Activated CD4-positive, alpha-beta T cell treated with anti-CD3 and anti-CD28 coated beads, Interleukin-2, Interleukin-6, amounts not matched to agents 100 ng/mL and 50 ng/mL, durations not matched to agents 16 hours and 8 hours (primary cell): Measurements from ENCODE around the gene NR2C2.
"Not testable (repeated sequence)": the region's sequence is repeated elsewhere in the genome, so short reads cannot be mapped to it uniquely, and the experiment has no call there.

Experiments used
- DNase-seq: peaks from one replicate; pipeline ENCODE4 v3.0.0-alpha.2; 2020

NR2C2 gene

DNA sequence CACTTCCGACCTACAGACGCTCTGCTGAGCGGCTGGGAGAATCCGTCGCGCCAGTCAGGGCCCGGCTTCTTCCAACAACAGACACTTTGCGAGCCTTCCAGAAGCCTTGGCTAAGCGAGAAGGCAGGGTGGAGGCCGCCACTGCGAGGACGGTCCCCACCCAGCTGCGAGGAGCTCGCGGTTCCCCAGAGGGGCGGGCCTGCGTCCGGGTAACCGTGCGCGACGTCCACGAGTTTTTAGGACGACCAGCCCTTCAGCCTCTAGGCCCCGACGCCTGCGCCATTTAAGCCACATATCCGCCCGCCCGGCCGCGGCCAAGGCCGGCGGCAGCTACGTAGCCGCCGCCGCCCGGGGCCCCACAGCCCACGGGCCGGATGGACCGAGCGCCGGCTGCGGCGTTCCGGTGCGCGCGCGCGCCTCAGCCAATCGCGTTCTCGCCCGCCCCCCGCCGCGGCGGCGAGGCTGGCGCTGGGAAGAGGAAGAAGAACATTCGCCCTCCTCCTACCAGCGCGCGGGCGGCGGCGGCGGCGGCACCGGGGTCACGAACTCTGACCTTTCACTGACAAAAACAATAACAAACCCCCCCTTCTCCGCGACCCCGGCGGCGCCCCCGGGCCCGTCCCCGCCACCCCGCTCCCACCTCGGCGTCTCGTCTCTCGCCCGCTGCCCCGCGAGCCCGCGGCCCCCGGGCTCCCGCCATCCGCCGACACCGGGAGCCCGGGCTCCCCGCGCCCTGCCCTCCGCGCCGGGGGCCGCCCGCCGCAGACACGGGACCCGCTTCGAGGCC is at the start of gene NR2C2:
TSS of gene NR2C2 (plus strand) at position 484 of the 786 bp plus-strand sequence. CDS start 56,332 bp downstream, outside the sequence.
- peak; percentile 91 for DNase-seq

DNA sequence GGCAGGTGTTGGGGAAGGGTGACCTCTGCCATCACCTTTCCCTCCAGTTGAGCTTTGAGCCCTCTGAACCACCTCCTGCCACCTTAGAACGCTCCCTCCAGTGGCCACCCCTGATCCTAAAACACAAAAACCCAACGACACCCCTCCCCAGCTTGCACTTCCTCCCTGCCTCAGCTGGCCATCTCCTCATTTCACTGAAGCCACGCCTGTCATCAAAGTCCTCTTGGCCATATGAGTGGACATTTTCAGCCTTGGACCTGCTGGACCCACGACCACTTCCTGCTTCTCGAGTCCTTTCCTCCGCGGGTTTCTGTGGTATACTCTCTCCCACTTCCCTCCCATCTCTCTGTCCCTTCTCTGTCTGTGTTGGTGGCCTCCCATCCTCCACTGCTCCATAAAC is 48.5 kb upstream of the NR2C2 start:
- no peak for DNase-seq

DNA sequence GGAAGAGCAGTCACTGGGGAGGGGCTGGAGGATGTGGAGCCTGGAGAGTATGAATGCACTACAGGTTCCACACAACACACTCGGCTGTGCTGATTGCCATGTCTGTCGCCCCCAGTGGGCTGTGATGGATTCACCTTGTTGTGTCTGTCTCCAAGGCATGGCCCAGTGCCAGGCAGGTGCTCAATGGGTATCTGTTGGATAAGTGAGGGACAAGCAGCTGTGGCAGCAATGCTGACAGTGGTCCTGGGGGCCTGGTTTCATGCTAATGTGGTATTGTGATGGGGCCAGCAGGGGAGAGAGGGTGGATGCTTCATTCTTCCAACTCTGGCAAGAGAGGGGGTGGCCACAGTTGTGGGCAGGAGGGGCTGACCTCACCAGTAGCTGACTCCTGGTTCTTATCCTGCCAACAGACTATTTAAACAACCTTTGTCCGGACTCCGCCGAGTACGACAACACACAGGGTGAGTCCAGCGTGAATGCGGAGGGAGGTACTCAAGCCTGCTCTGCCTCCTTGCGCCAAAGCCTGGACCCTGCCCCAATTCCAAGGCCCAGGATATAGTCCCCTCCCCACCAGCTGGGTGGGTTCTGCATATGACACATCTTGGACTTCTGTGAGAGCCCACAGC is 47.3 kb upstream of the NR2C2 start:
- no peak for DNase-seq

DNA sequence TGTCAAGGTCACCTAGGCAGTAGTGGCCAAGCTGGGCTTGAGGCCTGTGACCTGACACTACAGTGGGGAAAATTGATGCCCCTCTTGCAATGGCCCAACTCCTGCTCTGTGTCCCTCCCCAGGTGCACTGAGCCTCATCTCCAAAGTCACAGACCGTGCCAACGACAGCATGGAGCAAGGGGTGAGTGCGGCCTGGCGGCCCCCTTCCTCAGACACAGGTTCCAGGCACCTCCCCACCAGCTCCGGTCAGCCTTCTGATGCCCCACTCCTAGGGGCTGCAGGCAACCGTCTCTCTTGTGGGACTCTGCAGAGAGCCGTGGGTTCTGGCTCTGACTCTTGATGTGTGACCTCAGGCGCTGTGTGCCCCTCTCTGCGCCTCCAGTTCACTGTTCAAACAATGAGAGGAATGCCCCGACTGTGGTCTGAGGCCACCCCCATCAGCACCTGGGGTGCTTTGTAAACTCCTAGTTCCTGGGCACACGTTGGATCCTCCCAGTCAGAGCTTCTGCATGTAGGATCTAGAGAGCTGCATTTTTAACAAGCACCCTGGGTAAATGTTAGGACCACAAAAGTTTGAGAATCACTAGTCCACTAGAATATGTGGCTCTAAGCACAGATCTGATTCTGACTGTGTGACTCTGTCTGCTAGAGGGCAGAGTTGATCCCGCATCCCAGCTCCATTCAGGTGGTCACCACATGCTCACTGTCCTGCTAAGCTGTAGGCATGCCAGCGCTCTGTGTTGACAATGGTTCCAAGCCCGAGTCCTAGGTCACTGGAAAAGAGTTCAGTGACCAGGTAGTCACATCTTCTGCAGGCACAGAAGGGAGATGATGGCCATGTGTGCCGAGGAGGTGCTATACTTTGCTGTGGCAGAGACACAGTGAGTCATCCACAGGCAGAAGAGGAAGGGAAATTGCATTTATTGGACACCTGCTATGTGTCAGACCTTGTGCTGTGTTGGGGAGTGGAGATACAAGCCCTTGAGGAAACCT is 46.2 kb upstream of the NR2C2 start:
- no peak for DNase-seq

DNA sequence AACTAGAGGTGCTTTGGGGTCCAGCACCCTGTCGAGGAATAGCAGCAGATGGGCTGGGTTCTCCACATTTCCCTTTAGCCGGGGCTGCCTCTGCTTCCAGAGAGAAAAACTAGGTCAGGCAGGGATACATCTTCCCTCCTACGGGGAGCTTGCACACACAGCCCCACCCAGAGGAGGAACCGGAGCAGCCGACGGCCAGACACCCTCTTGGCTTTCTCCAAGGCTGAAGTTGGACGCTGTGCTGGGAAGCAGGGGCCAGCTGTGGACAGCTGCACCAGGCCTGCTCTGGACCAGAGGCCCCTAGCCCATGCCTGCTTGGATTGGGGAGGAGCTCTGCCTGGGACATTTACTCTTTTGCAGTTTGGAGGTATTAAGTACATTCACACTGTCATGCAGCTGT is 44.7 kb upstream of the NR2C2 start:
- no peak for DNase-seq

DNA sequence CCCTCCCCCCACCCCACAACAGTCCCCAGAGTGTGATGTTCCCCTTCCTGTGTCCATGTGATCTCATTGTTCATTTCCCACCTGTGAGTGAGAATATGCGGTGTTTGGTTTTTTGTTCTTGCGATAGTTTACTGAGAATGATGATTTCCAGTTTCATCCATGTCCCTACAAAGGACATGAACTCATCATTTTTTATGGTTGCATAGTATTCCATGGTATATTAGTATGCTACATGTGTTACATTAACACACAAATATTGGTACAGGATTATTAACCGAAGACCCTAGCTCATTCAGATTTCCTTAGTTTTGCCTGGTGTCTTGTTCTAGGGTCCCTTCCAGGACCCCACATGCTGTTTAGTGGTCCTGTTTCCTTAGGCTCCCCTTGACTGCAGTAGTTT is 43.9 kb upstream of the NR2C2 start:
- DNase-seq, result not testable (repeated sequence)

DNA sequence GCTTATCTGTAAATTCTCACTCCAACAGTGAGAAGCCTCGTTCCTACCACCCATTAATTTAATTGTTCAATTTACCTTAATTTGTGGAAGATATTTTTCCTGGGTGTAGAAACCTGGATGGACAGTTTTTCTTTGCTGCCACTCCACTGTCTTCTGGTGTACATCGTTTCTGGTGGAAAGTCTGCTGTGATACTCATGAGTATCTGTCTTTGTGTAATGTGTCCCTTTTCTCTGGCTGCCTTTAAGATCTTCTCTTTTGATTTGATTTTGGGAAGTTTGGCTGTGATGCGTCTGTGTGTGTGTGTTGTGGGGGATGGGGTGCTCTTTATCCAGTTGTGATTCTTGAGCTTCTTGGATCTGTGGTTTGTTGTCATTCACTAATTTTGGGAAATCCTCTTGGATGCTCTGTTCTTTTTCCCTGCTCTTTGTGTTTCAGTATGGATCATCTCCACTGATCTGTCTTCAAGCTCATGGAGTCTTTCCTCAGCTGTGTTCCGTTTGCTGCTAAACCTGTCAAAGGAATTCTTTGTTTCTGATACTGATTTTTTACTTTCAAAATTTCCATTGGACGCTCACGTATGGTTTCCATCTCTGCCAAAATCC is 42.2 kb upstream of the NR2C2 start:
- no peak for DNase-seq

DNA sequence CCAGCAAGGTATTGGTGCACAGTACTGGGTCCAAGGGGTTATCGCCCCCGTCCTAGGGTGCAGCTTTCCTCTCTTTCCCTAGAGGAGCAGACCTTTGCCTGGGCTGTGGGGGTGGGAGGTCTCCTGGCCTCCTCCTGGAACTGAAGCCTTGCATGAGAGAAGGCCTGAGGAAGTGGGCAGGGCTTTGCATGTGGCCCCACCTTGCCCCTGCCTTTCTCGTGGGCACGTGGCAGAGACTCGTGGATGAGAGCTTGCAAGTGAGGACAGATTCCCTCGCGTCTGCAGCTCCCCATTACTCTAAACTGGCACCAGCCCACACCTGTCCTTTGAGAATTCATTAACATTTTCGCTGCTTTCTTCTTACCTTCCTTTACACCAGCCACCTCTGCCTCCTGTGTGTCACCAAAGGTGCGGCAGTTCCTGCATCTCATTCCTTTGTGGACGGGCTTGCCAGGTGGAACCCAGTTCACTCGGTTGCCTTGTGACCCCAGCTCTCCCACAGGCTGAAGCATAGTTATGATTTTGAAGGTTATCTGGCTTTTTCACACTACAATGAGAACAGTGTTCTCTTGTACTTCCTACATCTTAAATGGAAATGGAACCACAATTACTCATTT is 40.9 kb upstream of the NR2C2 start:
- DNase-seq, result no peak

DNA sequence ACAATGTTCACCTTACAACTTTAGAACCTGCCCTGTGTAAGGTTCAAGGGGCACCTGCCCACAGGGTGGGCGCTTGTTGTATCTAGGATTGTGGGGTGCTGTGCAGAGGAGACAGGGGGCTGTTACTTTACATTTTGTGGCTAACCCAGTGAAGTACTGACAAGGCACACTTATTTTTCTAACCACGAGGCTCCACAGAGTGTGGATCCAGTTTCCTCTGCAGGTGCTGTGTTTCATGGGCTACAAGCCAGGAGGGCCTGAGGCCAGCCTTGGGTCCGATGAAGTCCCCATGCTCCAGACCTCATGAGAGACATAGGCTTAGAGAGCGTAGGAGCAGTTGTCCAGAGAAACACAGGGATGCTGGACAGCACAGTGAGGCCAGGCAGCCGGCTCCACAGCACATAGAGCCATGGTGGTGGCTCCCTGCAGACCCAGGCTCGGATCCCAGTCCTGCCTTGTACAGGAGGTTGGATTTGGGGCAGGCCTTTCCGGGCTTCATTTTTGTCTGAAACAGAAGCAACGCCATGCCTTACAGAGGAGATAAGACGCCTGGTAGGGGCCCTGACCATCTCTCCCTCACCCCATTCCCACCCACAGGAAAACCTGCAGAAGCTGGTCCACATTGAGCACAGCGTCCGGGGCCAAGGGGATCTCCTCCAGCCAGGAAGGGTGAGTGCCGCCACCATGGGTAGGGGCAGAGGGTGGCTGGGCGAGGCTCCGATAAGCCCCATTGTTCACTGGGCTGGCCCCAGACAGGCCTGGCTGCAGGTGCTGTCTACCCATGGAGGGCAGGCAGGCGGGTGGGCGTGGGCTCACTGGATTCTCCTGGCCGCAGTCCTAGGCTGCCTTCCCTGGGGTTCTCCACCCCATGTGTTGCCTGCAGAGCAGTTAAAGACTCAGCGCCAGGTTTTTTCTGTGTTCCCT is 40.1 kb upstream of the NR2C2 start:
- no peak for DNase-seq

DNA sequence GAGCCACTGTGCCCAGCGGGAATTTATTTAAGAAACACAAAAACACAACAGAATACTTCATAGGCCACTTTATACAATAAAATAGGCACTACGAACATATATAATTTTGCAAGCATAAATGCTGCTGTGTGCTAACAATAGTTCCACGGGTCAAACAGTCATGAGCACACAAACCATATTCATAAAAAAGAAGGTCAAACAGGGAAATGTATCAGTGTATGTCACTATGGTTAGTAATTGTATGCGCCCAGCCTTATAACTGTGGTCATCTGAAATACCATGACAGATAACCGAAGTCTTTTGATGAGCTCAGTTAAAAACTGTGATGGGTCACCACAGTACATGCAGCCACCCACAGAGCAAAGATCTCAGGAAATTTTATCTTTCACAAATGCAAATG is 38.1 kb upstream of the NR2C2 start:
- DNase-seq, result no peak

DNA sequence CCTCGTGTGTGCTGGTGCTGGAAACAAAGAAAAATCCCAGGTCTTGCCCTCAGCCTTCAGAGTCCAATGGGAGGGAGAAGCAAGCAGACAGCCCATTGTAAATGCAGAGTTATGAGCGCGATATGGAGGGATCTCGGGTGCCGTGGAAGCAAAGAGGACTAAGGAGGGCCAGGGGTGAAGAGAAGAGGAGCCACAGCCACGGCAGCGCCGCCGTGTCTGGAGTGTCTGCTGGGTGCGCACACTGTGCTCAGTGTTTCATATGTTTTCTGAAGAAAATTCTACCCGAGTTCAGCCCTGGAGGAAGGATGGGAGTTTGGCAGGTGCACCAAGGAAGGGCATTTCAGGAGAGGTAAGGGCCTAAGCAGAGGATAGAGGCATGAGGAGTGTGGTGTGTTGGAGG is 35.7 kb upstream of the NR2C2 start:
- no peak for DNase-seq

DNA sequence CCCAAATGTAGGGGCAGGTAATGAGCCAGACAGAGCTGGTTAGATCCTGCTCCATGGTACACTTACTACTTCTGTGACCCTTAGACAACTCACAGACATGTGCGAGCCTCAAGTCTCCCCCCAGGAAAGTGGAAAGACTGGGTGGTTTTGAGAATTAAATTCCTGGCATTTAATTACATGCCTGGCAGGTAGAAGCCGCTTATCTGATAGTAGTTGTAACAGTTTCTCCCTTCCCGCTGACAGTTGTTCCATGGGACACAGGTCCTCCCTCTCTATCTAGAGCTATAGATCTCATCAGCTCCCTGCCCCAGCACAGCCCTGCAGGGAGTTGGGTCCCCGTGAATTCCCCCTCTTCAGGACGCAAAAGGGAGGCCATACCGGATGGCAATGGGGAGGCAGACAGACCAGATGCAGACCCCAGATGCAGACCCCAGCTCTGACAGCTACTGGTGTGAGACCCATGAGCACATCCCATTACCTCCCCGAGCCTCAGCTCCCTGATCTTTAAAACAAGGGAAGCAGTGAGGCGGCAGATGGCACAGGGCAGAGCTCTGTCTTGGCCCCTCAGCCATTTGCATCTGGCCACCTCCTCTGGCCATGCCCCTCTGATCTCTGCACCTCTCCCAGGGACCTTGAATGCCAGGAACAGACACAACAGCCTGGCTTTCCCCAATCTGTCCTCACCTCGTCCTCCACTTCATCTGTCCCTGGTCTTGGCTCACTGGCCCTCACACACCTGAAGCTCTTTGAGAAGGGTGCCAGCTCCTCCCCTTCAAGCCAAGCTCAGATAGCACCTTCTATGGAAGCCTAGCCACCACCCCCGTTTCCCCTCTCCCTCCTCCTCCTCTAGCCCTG is 34.1 kb upstream of the NR2C2 start:
- no peak for DNase-seq

DNA sequence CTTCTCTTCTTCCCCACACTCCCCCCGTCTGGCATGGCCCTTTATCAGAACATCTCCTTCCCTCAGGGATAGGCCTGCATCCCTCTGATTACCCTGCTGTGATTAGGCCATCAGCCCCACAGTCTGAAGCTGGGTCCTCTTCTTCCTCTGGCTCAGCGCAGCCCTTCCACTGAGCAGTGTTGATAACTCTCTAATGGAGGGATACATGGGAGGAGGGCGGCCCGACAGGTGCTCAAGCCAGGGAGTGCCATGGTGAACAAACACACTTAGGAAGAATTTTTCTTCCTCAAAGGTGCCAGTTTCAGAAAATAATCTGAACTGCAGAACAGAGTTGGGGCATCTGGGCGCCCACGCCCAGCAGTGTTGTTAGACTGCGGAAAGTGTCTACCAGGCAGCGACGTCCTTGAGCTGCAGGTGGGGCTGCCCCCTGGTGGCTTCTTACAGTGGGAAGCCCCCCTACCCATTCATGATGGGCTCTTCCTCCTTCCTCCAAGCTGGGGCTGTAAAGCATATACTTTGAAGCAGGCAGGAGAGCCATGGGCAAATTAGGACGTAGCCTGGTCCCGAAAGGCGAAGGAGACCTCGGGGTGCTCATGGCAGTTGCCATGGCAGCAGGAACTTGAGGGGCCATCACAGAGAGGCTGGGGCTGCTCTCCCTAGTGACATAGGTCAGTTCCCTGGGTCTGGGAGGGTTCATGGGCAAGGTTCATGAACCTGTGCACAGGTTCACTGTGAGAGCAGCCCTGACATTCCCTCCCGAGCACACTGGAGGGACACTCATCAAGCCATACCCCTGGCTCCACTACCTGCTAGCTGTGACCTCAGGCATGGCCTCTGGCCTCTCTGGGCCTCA is 33.2 kb upstream of the NR2C2 start:
- no peak for DNase-seq

DNA sequence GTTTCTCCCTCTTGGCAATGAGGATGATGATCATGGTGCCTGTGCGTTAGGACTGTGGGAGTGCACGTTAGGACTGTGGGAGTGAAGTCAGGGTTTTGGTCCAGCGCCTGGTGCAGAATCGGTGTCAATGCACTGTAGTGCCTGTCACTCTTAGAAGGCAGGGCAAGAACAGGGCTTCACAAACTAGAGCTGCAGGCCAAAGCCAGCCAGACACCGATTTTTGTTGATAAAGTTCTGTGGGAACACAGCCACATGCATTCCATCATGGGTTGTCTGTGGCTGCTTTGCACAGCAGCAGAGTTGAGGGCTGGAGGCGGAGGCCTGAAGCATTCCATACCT is 32.6 kb upstream of the NR2C2 start:
- DNase-seq, result no peak

DNA sequence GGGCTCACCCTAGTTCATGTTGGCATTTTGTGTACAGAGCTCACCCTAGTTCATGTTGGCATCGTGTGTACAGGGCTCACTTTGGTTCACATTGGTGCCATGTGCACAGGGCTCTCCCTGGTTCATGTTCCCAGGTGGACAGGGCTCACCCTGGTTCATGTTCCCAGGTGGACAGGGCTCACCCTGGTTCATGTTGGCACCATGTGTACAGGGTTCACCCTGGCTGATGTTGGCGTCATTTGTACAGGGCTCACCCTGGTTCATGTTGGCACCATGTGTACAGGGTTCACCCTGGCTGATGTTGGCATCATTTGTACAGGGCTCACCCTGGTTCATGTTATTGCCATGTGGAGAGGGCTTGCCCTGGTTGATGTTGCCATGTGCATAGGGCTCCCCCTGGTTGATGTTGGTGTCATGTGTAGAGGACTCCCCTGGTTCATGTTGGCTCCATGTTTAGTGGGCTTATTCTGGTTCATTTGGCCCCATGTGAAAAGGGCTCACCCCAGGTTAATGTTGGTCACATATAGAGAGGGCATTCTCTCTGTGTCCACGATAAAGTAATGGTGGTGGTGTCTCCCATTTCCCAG is 31.7 kb upstream of the NR2C2 start:
- peak; percentile 15 for DNase-seq

DNA sequence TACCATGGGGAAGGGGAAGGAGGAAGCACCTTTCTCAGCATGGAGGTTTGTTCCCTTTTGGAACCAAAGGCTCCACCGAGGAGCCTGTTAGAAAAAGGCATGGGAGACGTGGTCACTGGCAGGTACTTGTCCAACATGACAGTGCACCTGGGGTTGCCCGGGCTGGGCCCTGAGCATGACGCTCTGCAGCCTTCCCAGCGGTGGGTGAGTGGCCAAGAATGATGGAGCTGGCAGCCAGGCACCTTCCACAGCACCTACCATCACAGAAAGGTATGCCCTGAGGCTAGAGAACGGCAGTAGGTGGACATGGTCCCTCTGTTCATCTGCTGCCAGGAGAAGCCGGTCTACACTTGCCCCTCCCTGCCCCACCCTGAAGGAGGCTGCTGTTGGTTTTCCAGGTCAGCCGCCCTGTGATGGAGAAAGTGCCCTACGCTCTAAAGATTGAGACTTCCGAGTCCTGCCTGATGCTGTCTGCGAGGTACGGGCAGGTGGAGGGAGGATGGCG is 29.0 kb upstream of the NR2C2 start:
- no peak for DNase-seq

DNA sequence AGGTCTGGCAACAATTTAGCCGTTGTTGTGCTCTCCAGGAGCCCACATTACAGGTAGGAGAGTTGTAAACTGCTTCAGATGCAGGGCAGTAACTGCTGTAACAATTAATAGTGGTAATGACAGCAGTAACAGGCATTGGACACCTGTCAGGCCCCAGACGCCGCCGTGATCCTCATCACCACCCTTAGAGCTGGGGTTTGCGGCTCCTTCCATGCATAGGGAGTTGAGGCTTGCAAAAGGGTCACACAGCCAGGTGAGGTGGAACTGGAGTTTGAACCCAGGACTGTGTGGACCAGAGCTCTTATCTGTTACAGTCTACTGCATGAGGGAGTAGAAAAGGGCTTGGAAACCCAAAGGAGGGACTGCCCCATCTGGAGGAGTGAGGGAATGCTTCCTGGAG is 26.8 kb upstream of the NR2C2 start:
- DNase-seq, result no peak

DNA sequence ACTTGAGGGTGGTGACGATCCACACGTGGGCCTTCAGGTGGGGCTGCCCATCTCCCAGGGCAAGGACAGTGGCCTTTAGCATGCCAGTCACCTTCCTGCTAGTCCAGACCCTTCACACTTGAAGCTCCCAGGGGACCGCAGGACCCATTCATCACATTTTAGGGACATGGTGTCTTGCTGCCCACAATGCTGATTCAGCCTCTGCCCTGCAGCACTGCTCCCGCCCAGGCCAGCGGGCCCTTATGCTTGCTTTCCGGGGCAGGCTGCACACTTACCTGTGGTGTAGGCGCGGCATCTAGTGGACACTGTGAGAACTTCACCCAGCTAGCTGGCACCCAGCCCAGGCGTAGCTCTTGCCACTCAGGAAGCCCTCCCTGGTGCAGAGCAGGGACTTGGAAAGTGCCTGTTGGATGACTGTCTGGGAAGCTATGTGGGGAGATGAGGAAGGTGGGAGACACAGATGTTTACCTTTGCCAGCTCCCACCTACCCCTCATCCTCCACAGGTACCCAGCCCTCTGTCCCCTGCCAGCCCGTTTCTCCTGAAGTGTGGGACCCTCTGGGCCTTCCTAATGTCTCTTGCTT is 26.3 kb upstream of the NR2C2 start:
- peak; percentile 86 for DNase-seq
